COLO668 (cell line): ENCODE data around the gene LAMC2.

ENCODE experiments used
- DNase-seq: peaks from one replicate; lab custom pipeline; 2025; ENCODE audit not compliant: unreplicated experiment; lab: John Stamatoyannopoulos, UW

The LAMC2 gene

DNA sequence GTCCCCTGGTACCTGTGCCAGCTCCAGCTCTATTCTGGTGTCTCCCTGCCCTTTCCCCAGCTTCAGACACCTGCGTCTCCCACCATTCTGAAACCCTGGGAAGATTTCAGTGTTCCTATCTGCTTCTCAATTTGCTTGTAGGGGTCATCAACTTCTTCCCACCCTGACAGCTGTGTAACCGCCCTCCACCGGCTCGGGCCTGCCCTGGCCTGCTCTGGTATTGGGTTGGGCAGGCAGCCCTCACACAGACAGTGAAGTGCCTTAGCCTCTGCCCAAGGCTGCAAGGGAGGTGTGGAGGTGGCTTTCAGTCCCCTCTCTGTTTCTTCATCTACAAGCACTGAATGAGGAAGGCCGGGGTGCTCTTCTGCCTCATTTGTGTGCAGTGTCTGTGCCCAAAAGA is 97.2 kb downstream of the LAMC2 start:
- DNase-seq, result no peak

DNA sequence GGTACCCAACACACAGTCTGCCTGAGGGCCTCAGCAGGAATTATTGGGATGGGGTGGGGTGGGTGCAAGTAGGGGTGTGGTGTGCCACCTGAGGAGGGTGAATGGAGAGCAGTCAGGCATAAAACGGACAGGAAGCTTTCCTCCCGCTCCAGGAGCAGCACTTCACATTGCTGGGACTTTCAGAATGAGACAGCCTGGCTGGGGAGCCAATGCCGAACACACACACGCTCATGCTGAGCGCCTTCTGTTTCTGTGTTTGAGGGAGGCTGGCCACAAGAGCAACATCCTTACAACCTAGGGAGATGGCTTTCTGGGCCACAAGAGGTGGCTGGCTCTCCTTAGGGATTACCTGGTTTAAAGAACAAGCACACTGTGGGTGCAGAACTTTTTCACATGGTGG is 98.0 kb downstream of the LAMC2 start:
- no peak for DNase-seq

DNA sequence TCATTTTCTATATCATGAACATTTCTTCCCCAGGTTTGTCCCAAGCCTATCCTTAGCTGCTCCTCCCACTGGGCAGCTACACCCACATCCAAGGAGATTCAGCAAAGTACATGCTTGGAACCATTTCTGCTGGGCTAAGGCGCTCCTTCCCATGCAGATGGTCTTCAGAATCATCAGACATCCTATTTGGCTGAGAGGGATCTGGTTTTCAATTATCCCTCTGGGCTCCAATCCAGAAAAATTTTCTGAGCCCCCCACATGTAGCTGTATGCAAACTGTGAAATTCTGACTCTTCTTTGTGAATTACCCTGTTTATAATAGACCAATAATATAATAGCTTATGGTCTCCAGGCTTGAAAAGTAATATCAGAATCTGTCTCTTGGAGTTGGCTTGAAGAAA is 99.2 kb downstream of the LAMC2 start:
- DNase-seq, result no peak

DNA sequence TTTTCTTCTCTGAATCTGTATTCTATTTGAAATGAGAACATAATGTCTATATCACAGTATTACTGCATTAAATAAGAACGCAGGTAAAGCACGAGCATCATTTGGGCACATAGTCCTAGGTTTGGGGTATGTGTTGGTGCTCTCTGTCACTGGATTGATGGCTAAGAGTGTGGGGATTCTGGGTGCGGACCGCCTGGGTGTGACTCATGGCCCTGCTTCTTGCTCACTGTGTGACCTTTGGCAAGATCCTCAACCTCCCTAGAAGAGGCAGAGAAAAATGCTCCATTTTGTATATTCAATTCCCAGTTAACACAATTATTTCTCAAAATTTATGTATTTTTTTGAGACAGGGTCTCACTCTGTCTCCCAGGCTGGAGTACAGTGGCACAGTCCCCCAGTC is 99.7 kb downstream of the LAMC2 start:
- DNase-seq, result no peak

DNA sequence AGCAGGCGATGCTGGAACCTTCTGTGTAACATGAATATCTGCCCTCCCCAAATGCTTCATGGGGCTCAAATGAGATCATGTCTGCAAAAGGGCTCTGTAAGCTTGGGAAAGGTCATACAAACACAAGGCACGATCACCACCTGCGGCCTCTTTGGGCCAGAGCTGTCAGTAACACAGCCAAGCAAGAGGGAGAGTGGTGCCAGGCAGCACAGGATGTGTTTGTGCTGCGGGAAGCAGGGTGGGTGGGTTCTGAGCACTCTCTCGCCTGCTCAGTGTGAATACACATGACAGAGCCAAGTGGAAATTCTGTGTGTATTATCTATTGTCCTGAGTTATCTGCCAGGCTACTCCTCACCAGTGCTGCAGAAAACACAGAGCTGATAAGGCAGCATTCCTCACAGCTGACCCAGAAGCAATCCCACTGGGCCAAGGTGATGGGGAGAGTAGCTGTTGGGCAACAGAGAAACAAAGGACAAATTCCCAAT is 101.2 kb downstream of the LAMC2 start:
- no peak for DNase-seq

DNA sequence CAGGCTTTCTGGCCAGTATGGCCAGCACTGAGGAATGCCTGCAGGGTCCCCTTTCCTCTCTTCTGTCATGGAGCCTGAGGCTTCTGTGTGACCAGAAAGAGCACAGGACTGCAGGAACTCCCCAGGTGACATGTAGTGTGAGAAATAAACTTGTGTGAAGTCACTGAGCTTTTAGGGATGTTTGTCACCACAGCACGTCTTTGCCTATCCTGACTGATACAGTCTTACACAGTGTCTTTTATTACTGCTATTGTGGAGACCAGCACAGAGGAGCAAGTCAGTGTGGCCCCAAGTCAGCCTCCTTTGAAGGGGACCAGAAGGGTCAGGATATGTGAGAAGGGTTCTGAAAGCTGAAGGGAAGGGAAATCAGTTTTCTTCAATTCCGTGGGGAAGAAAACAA is 102.5 kb downstream of the LAMC2 start:
- DNase-seq, result no peak

DNA sequence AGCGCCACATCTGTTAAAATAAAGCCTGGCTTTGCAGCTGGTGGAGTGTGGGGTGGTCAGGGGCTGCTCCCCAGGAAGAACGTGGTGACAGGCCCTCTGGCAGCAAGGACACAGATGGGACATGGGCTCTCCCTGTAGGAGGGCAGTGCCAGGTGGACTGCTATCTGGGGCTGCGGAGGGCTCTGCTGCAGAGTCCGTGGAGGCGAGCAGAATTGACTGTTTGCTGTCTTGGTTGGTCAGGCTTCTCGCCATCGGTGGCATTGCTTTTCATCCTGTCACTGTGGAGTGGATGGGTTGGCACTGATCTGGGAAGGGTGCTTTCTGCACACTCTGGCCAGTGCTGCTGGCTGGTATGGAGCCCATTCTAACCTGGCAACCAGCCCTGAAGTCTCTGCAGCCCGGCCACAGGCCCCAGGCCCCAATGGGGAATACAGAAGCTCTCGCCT is 103.0 kb downstream of the LAMC2 start:
- DNase-seq, result no peak

DNA sequence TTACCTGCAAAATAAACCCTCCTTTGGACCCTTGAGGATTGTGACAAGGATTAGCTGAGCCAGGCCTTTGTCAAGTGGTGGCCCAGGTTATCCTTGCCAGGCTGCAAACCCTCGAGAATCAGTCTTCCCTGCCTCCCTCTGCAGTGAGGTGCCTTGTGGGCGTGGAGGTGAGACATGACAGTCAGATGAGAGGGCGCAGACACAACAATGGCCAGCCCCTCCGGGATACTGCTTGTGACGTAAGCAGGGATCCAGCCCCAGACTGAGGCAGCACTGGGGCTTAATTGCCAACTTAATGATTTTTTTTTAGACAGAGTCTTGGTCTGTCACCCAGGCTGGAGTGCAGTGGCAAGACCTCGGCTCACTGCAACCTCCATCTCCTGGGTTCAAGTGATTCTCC is 104.6 kb downstream of the LAMC2 start:
- DNase-seq, result no peak

DNA sequence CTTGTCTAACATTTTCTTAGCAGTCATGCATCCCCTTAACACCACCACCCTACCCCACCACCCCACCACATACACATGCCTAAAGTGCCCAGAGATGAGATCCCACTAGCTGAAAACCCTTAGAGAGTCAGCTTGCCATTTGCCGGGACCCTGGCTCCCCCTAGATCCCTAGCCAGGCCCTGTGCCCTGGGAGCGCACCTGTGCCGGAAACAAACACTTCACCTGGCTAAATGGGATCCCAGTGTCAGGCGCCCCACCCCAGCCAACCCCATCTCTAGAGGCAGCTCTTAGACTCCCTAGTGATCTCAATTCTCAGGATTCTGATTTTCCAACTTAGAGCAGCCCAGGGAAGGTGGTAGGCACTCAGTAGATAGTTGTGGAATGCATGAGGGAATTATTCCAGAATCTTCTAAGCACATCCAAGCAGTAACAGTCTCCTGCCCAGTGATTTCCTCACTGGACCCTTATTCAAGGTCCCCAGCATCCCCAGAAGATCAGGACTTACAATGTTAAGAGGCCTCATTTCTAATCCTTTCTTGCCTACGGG is 105.2 kb downstream of the LAMC2 start:
- no peak for DNase-seq

DNA sequence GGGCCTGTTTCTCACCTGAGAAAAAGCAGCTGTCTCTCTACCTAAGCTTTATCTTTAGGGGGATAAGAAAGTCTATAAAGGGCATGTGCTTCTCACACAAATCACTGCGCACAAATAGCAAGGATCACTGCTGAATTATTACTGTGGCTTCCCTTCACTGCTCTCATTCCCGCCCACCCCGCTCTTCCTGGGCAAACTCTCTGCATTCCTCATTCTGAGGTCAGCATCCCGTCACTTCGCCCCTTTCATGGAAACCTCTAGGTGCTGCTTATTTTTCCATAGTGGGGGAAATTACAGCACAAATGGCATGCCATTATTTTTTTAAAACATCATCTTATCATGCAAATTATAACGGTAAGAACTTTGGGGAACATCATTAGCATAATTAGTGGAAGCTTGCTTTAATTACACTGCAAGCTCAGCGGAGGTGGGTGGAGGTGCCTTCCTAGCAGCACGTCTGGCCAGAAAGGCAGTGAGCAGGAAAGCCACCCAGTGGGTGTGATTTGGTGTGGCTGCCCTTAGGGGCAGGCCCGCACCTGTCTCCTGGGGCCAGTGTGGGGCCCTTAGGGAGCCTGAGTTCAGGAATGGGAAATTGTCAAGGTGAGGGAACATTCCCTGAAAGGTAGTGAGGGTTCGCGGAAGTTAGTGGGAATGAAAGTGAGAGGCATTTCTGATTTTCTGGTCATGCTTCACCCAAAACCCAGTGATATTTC is 105.9 kb downstream of the LAMC2 start:
- DNase-seq, result no peak

DNA sequence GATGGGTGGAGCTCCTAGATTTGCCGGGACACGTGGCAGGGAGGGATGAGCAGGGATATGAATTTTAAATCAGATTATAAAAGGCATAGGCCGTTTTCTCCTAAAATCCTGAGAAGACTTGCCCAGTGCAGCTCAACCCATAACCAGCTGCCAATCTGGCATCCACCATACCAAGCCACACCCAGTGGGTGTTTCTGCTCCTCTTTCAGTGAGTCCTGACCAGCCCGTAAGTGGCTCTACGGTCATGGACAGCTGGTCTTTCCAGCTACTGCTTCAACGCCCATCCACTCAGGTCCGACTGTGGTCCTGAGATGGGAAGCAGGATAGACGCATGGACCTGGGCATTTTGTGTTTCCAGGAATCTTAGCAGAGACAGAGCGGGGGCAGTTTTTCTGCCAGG is 107.2 kb downstream of the LAMC2 start:
- no peak for DNase-seq

DNA sequence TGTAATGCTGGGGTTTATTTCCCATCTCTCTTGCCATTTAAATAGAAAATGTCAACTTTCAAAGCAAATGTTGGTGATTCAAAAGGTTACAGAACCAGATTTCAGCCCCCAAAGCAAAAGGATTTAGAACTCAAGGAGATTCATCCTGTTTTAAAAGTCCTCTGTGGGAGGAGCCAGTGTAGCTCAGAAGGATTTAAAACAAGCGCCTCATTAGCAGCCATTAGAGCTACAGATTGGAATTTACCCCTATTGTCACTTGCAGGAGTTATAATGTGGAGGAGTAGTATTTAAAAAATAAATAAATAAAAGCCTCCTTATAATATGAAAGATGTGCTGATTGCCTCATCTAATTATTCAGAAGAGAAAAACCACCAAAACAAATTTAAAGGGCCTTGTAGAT is 107.8 kb downstream of the LAMC2 start:
- no peak for DNase-seq
